AG20443 (cell line): Measurements from ENCODE around the gene DSCAML1.

Experiments
- DNase-seq: peaks from one replicate; pipeline ENCODE4 v3.0.0; 2012; ENCODE audit warnings: low spot score, mixed read lengths

DSCAML1 gene

GRCh38 chr11:117489999-117490679, 306.9 kb downstream of the DSCAML1 start:
- no peak for DNase-seq

GRCh38 chr11:117488996-117489952, 307.7 kb downstream of the DSCAML1 start:
- no peak for DNase-seq

GRCh38 chr11:117486059-117486458, 311.0 kb downstream of the DSCAML1 start:
- DNase-seq: no peak

DNA sequence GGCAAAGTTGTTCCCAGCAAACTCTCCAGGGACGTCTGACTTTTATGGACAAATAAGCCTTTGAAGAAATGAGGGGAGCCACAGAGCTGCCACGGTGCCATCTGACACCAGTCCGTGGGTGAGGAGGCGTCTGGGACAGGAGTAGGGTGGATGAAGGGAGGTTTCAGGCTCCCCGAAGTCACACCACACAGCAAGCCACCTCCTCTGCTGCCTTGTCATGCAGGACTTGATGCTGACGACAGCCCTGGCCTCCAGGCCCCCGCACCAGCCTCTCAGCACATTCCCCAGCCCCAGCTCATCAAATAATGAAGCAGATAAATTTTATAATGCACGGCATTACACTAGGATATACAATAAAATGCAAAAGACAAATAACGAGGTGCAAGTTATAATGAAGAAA, 312.9 kb downstream of the DSCAML1 start:
- no peak for DNase-seq

DNA sequence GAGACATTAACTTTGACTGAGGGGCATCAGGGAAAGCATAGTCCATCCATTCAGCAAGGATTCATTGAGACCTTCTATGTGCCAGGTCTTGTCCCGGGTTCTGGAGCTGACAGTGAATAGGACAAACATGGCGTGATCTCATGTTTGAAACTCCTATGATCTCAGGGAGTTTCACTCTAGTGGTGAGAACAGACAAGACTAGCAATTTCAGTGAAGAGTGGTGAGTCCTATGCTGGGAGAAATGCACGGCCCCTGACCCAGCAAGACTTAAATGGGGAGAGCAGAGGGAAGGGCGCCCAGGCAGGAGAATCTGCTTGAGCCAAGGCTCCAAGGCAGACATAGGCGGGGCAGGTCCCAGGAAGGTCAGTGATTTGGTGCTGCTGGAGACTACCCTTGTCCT, 313.6 kb downstream of the DSCAML1 start:
- no peak for DNase-seq

- DNase-seq: no peak
These were observed 314.1 kb downstream of the DSCAML1 start for GRCh38 chr11:117482881-117483280.

GRCh38 chr11:117481885-117482284, 315.1 kb downstream of the DSCAML1 start:
- DNase-seq: no peak

DNA sequence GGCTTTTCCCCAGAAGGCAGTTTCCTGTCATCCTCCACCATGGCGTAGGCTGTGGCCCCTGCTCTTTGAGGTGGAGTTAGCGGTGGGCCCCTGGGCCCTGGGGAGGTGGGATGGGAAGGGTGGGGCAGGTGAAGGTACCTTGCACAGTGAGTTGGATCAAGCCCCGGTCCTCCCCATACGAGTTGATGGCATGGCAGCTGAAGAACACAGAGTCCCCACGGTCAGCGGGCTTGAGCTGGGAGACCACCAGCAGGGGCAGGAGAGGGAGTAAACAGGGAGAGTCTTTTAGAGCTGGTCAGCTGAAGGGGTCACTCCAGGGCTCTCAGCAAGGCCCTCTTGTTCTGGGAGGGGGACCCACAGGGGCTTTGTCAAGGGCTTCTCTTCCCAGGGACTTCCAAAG, 316.0 kb downstream of the DSCAML1 start:
- DNase-seq: no peak

- DNase-seq: no peak
These were observed 316.8 kb downstream of the DSCAML1 start for GRCh38 chr11:117480221-117480620.

- no peak for DNase-seq
These were observed 317.6 kb downstream of the DSCAML1 start for GRCh38 chr11:117479372-117479771.

DNA sequence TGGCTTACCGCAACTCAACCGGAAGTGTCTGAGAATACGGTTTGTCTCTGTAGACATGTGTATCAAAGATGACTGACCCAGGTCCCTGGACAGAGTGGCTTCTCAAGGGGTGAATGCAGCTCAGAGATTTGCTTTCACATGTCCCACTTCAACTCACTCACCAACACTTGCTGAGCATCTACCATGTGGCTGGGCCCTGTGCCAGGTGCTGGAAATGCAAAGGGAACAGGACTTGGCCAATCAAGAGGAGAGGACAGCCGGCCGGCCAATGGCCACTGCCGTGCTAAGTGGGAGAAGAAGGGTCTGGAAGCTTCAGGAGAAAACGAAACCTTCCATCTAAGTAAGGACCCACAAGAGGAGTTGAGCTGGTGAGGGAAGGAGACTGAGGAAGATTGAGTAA, 318.1 kb downstream of the DSCAML1 start:
- DNase-seq: no peak

DNA sequence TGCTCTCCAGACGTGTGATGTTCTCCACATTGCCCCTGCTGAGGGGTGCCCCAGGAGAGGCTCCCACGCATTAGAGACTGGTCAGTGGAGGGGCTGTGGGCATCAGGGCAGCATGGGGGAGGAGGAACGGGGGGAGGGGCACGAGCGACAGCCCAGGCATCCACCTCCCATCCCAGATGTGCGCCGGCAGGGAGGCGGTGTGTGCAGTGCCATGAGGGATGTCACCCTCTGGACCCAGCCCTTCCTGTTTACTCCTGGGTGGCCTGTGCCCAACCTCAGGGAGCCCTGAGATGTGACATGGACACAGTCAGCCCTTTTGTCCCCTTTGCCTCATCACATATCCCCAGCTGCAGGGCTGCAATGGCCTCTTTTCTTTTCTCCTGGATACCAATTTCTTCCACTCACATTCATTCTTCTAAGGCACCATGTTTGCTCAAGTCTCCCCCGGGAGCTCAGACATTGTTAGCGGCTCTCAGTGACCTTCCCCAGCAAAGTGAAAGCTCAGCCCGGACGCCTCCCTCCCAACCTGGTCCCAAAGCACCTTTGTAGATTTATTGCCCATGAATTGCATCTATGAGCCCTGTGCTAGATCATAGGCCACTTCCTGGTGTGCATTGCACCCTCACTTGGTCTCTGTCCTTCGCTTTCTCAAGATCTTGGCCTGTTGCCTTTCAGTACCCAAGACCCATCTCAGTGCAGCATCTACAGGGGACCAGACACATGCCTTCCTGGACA, 318.7 kb downstream of the DSCAML1 start:
- no peak for DNase-seq

DNA sequence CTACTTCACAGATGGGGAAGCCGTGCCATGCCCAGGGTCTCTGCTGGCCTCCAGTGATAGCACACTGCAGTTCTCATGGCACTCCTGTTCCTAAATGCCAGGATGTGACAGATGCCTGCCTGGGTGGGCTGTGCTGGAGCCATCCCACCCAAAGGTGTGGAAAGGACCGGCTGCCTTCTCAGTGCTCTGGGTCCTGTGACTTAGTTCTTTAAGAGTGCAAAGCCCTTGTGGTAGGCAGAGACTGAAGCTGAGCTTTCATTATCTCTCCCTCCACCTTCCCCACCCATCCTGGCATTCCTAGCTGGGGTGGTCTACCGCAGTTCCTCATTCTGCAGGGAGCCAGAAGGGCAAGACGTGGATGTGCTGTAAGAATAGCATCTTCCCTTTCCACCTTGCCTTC, 319.3 kb downstream of the DSCAML1 start:
- DNase-seq: no peak

GRCh38 chr11:117476531-117477142, 320.4 kb downstream of the DSCAML1 start:
- DNase-seq: no peak

GRCh38 chr11:117475716-117476530, 321.1 kb downstream of the DSCAML1 start:
- DNase-seq: no peak

GRCh38 chr11:117473481-117474091, 323.4 kb downstream of the DSCAML1 start:
- no peak for DNase-seq

DNA sequence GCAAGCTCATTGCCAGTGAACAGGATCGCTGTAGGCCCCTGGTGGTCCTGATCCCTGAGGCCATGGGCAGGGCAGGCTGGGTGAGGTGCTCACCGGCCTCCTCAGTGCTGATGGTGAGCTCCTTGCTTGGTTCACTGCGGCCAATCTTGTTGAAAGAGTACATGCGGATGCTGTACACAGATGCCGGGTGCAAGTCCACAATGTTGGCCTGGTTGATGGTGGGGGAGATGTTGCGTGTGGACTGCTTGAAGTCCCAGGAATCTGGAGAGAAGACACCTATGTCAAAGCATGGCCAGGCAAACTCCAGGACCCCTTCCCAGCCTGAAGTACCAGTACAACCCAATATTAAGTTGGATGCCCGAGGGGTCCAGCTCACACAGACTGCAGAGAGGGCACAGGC, 325.2 kb downstream of the DSCAML1 start:
- DNase-seq: no peak

- no peak for DNase-seq
These were observed 326.4 kb downstream of the DSCAML1 start for GRCh38 chr11:117470576-117470975.

GRCh38 chr11:117468888-117469287, 328.1 kb downstream of the DSCAML1 start:
- DNase-seq: no peak

- DNase-seq: no peak
These were observed 329.2 kb downstream of the DSCAML1 start for GRCh38 chr11:117467770-117468169.

DNA sequence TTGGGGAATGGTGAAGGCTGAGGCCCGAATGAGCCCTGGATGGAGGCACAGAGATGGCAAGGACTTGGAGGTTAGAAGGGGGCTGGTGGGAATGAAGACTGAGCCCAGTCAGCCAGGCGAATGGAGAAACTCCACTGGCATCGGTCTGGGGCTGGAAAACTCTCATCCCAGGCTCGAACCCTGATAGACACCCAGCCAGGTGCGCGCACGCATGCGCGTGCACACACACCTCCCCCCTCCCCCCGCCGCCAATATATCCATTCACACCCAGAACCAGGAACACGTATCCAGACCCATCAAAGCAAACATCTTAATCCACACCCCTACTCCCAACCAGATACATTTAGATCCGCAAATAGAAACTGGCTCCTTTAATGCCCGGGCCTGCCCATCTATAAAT, 330.1 kb downstream of the DSCAML1 start:
- DNase-seq: no peak
